Activated effector memory CD4-positive, alpha-beta T cell treated with Interleukin-2 at 50 U/mL for 16 hours (primary cell): ENCODE results near the gene DNAI2.
"Not testable (repeated sequence)": the region's sequence is repeated elsewhere in the genome, so short reads cannot be mapped to it uniquely, and the experiment has no call there.

ENCODE experiments used
- DNase-seq: peaks from one replicate; pipeline ENCODE4 v3.0.0-alpha.2; 2020

DNAI2 gene

GRCh38 chr17:74245871-74246270 lies 28.2 kb upstream of the DNAI2 start:
- DNase-seq = no peak

GRCh38 chr17:74249590-74250270 lies 24.3 kb upstream of the DNAI2 start:
- DNase-seq = no peak

- DNase-seq = no peak
These were observed 23.6 kb upstream of the DNAI2 start for GRCh38 chr17:74250324-74250995.

GRCh38 chr17:74251051-74251450 lies 23.0 kb upstream of the DNAI2 start:
- no peak for DNase-seq

GRCh38 chr17:74251569-74251968 lies 22.5 kb upstream of the DNAI2 start:
- no peak for DNase-seq

DNA sequence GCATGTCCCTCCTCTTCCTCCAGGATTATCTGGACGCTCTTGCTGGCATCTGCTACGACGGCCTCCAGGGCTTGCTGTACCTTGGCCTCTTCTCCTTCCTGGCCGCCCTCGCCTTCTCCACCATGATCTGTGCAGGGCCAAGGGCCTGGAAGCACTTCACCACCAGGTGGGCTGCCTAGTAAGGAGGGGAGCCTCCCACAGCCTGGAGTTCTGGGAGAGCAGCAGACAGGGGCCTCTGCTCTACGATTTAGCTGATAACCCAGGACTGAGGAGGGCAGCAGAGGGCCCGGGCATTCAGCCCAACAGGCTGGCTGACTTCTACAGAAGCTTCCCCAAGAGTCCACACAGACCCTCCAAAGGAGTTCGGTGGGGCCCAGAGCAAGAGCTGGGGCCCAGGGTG lies 21.8 kb upstream of the DNAI2 start:
- no peak for DNase-seq

DNA sequence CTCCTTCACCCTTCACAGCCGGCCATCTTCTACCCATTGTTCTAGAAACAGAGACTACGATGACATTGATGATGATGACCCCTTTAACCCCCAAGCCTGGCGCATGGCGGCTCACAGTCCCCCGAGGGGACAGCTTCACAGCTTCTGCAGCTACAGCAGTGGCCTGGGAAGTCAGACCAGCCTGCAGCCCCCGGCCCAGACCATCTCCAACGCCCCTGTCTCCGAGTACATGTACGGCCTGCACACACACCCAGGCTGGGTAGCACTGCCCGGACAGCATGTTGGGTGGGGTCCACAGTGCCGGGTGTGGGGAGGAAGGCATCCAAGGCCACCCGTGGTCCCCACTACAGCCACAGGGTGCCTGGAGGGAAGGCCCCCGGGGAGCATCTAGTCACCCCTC lies 21.0 kb upstream of the DNAI2 start:
- no peak for DNase-seq

- no peak for DNase-seq
These were observed 16.7 kb upstream of the DNAI2 start for GRCh38 chr17:74257311-74257710.

DNA sequence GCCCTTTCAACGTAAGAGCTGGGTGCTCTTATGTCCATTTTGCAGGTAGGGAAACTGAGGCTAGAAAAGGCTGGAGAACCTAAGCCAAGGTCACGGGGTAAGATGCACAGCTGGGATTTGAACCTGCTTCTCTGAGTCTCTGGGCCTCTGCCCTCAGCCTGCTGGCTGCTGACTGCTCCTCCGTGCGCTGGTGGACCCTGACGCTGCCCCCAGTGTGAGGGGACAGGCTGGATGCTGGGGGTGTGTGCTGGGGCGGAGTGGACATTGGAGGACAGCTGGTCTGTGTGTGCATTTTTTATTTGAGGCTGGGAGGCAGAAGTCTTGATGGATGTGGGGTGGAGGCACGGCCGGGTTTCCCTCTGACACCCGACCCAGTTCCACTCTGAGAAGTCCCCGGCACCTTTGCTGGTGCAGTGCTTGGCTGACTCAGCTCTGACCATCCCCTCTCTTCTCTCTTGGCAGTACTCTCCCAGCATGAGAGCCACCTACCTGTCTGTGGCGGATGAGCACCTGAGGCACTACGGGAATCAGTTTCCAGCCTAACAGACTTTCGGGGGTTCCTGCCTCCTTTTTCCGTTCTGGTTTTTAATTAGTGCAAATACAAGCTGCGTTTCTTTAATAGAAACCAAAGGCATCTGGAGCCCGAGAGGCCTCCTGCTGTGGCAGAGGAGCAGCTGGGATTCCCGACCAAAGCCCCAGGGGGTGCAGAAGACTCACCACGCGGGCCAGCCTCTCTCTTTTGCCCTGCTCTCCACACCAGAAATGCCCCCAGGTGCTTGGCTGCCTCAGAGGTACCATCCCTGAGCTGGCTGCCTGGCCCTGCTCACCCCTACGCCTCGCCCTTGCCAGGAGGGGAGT lies 14.1 kb upstream of the DNAI2 start:
- no peak for DNase-seq

DNA sequence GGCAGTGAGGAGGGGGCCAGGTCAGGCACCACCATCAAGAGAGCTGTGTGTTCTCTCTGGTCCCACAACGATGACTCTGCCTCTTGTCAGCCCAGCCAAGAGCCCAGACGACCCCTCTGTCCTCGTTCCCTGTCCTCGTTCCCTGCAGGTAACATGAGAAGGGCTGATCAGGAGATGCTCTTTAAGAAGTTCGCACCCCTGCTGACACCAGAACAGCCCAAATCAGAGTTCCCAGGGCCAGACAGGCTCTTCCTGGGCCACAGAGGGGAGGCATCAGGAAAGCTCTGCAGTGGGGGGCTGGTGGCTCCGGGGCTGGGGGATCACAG lies 13.5 kb upstream of the DNAI2 start:
- no peak for DNase-seq

DNA sequence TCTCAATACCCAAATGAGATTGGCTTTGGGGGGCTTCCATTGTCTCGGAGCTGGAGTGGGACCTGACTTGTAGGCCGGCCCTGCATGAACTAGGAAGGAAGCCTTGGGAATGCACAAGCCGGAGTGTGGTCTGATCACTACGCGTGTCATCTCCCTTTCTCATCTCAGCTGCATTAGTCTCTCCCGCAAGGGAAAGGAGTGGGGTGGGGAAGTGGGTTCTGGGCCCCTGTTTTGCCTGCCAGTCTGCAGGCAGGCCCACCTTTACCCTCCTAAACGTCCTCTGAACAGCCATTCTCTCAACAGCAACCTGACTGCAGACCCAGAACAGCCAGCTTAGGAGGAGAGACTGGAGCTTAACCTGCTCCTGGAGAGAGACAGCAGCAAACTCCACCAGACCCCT lies 11.4 kb upstream of the DNAI2 start:
- no peak for DNase-seq

- DNase-seq = not testable (repeated sequence)
These were observed 7.0 kb upstream of the DNAI2 start for GRCh38 chr17:74267054-74267453.

DNA sequence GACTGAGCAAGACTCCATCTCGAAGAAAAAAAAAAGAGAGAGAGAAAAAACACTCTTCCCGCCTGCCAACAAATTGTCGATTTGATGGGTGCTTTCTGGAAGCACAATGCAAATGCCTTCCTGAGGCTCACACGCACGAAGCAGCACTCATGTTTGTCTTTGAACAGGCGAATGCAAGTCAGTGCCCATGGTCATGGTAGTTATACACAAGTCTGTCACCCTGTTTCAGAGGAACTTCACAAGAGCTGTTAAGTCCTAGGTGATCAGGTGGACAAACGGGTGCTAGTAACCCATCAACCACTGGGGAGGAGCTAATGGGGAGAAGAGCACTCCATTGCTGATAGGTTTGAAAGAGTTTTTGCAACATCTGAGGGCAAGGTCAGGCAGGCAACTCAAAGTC lies 6.5 kb upstream of the DNAI2 start:
- no peak for DNase-seq

DNA sequence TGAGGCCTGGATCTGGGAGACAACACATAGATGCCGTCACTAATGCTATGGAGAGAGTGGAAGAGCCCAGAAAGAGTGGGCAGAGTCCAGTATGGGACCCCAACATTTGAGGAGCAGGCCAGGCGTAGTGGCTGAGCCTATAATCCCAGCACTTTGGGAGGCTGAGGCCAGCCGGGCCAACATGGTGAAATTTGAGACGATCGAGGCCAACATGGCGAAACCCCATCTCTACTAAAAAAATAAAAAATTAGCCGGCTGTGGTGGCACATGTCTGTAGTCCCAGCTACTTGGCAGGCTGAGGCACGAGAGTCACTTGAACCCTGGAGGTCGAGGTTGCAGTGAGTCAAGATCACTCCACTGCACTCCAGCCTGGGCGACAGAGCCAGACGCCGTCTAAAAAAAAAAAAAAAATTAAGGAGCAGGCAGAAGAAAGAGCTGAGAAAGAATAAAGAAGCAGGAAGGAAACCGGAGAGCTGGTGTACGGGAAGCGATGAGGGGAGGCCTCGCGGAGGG lies 6.0 kb upstream of the DNAI2 start:
- DNase-seq = no peak

GRCh38 chr17:74268558-74268957 lies 5.5 kb upstream of the DNAI2 start:
- DNase-seq = no peak

DNA sequence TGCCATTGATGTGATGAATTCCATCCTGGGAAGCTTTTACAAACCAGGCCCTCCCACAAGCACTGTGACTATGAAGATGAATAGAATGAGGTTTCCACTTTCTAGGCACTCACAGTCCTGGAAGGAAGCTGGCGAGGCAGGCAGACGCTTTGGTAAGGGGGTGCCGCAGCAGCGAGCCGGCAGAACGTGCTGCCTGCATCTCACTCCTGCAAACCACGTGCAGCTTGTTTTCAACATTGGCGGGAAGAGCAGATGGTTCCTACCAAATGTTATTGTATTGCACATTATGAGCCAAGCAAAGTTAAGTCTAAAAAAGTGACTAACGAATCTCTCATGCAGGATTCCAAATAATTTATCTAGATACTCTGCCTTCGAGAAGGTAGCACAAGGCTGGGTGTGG lies 3.7 kb upstream of the DNAI2 start:
- DNase-seq = no peak

- no peak for DNase-seq
These were observed 2.8 kb upstream of the DNAI2 start for GRCh38 chr17:74271281-74271680.

- DNase-seq = no peak
These were observed 2.0 kb upstream of the DNAI2 start for GRCh38 chr17:74271901-74272561.

DNA sequence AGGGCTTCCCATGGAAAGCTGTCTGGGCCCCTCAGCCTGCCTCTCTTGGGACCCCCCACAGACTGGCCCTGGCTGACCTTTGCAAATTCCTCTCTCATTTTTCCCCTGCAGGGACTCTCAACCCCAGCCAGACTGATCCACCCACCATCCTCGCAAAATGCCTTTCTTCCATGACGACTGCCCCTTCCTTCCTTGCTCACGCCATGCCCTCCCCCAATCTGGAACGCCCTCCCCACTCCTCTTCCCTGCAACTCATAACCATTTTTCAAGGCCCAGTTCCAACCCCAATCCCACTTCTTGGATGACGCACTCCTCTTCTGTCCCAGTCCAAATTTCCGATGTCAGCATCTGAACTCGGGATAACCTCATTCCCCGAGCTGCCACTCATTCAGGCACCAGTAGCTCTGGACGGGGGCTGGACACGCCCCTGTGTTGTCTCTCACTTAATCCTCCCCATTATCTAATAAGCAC lies 1.3 kb upstream of the DNAI2 start:
- no peak for DNase-seq

GRCh38 chr17:74274709-74275340 lies 791 bp downstream of the DNAI2 start:
- no peak for DNase-seq

DNA sequence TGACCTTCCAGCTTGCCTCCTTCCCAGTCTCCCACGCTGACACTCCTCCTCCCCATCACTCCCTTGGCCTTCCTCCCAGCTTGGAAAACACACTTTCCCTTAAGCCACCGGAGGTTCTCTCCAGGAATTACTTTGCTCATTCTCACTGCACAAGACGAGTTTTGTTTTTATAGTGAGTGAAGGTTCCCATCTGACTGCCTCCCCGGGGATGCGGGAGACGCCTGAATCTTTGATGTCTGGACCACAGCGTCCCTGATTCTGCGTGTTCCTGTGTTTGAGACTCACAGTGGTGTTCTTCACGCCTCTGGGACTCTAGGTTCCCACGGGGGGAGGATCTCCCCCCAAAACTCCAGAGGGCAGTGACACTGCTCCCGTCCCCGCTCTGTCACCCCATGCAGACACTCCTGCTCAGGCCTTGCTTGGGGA lies 2.0 kb downstream of the DNAI2 start:
- DNase-seq = no peak

DNA sequence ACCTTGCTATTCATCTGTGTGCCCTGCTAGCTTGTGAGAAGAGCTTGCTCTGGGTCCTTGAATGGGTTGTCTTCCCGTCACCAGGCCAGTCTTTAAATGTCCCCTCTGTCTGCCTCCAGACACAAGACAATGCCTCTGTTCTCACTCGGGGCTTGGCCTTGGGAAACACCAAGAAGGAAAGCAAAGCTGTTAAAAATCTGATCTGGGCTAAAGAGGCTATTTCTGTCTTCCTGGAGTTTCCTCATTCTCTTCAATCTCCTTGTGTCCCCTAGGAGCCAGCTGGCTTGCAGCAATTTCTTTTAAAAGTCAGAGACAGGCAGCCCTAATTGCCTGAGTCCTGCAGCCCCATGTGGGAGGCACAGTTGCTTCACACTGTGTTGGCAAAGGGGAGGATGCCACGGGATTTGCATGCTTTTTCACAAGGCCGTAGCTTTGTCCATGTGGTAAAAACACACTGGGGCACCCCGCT lies 2.5 kb downstream of the DNAI2 start:
- no peak for DNase-seq

- DNase-seq = no peak
These were observed 3.9 kb downstream of the DNAI2 start for GRCh38 chr17:74277935-74278334.
